ENCODE data around the gene EGR2.
A peak's percentile ranks its signal among the peaks of the same experiment; 100 is the strongest.
"Not testable (repeated sequence)": the region's sequence is repeated elsewhere in the genome, so short reads cannot be mapped to it uniquely, and the experiment has no call there.

EGR2 gene

DNA sequence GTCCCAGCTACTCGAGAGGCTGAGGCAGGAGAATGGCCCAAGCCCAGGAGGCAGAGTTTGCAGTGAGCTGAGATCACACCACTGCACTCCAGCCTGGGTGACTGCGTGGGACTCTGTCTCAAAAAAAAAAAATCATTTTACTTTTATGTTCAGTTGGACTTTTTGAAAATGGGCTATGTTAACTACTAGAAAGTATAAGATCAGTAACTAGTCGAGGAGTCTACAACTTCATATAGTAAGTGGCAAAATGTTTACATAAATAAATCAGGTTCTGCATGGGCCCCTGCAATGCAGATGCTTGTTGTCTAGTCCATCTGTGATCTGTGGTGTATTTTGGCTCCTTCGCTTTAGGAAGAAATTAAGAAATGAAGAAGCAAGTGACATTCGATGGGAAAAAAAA is 23.9 kb downstream of the EGR2 start:
- DNase-seq, result no peak

- no peak for DNase-seq
Observed at GRCh38 chr10:62790571-62790970, 25.6 kb downstream of the EGR2 start.

- DNase-seq, result no peak
Observed at GRCh38 chr10:62790019-62790555, 26.1 kb downstream of the EGR2 start.

DNA sequence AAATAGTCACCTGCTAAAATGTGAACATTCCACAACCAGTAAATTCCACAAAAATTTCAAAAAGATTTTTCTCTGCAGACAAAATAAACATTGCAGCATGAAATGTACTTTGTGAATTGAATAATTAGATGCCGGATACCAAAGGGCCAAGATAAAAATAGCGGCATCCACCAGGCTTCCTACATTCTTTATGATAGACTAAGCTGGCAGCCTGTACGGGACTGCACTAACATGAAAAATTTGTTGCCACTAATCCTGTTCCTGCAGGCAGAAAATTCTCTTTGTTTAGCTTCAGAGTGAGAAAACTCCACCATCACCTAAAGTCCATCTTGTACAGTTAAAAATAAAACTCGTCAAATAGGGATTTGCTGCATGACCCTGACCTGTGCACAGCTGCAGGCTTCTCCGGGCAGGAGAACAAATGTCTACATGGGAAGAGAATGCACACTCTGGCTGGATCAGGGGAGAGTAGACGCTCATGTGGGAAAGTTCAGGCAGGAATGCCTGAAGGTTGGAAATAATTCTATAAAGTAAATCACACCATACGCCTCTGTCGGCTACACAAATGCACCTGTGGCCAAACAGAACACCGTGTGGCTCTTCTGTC is 27.2 kb downstream of the EGR2 start:
- no peak for DNase-seq

GRCh38 chr10:62788285-62788684 is 27.9 kb downstream of the EGR2 start:
- DNase-seq, result not testable (repeated sequence)

DNA sequence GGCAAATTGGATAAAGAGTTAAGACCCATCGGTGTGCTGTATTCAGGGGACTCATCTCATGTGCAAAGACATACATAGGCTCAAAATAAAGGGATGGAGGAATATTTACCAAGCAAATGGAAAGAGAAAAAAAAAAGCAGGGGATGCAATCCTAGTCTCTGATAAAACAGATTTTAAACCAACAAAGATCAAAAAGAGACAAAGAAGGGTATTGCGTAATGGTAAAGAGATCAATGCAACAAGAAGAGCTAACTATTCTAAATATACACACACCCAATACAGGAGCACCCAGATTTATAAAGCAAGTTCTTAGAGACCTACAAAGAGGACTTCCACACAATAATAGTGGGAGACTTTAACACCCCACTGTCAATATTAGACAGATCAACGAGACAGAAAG is 31.6 kb downstream of the EGR2 start:
- DNase-seq, result not testable (repeated sequence)

DNA sequence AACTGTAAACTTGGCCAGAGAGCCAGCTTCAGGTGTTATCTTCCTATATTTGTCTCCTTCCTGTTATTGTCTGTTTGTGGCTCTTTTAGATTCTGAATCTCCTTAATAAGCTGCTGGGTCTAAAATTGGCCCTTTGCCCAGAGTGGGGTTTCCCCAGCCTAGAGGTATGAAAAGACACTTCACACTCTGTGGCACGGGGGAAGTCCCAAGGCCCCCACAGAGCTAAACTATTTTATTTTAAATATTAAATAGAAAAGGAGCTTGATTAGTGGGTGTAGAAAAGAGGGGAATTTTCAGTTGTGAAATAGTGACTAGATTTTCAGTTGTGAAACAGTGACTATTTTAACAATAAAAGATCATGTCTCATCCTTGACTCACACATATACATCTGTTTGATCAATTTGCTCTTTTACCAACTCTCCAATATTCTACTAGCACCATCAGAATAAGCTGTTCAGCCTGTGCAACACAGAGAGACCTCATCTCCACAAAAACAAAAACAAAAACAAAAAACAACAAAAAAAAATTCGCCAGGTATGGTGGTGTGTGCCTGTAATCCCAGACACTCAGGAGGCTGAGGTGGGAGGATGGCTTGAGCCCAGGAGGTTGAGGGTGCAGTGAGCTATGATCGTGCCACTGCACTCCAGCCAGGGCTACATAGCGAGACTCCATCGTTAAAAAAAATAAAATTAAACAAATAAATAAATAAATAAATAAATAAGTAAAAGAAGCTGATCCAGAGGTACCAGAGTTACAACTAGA is 36.5 kb downstream of the EGR2 start:
- DNase-seq, result peak; percentile 84

GRCh38 chr10:62778125-62778524 is 38.0 kb downstream of the EGR2 start:
- DNase-seq, result no peak

DNA sequence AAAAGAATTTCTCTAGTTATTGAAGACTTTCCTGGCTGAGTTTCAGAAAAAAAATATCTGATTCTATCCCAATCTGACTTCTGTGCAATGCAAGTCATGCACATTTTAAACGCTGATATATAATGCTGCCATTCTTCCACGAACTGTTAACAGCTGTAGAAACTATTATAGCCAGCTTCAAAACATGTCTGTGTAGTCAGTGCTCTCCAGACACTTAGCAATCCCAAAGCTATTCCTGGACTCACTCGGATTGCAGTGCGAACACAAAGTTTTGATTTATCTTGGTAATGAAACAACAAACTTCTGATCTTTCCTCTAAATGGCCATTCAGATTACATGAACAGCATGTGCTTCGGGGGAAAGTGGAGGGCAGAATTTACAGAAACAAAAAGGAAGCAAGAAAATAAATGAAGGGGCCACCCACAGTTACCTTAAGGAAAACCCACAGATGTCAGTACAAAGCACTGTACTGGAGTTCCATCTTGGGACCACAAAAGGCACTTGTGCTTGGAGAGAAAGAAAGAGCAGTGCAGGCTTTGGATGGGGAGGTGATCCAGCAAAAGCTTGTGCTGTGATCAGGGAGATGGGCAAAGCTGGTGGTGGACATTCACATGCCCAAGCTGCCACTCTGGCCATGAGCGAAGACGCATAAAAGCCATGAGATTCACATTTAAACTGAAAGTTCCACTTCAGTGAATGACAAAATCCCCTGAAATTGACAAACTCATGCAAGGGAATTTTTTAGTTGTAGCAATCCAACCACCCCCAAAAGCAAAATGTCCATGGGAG is 43.8 kb downstream of the EGR2 start:
- DNase-seq, result no peak

GRCh38 chr10:62769574-62770242 is 46.5 kb downstream of the EGR2 start:
- DNase-seq, result no peak

DNA sequence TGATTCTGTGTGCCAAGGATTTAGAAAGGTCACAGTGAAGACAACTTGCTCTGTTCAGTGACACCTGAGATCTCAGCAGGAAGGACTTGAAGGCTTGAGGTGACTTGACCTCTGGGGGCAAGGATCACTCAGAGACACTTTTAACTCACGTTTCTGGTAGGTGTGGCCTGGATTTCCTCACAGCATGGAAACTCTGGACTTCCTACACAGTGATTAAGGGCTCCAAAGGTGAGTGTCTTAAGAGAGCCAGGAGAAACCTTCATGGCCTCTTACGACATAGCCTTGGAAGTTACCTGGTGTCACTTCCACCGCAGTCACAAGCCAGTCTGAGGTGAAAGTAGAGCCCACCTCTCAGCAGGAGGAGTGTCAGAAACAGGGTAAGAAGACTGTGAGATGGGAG is 49.8 kb downstream of the EGR2 start:
- no peak for DNase-seq

GRCh38 chr10:62765726-62766125 is 50.4 kb downstream of the EGR2 start:
- no peak for DNase-seq

DNA sequence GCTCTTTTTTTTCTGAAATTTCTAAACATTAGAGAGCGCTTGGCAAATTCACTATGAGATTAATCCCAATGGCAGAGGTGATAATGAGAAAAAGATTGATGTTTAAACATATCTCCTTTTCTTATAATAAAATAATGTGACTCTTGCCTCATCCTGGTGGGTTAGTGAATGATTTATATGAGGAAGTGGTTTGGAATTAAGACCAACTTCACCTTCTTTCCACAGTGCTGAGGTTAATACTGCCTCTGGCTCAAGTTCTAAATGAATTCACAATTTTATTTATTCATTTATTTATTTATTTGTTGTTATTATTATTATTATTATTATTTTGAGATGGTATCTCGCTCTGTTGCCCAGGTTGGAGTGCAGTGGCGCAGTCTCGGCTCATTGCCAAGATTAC is 52.2 kb downstream of the EGR2 start:
- DNase-seq, result no peak

- no peak for DNase-seq
Observed at GRCh38 chr10:62763155-62763554, 53.0 kb downstream of the EGR2 start.

All from activated CD8-positive, alpha-beta memory T cell treated with anti-CD3 and anti-CD28 coated beads, Interleukin-2, amount 50 U/mL, for 48 hours (primary cell).